Activated CD8-positive, alpha-beta T cell treated with anti-CD3 and anti-CD28 coated beads for 36 hours (primary cell): ENCODE measurements around the gene TRUB2. TPM values are rescaled to one million over a fixed set of nuclear protein-coding genes. Genes with fewer than 3 reads are reported as not detected.

Source experiments
- ATAC-seq: fragments of 200-7000 bp; cut with Tn5 transposase; one replicate; pipeline ENCODE4 v1.10.0; 2021; ENCODE audit warnings: mild to moderate bottlenecking, moderate library complexity
- CTCF ChIA-PET: fragments of 350-600 bp; sonication (Branson Sonifier 250); formaldehyde crosslinking; loops from one replicate; lab custom pipeline; 2021; ENCODE audit warnings: antibody characterized with exemption; lab: Charles Lee
- POLR2A ChIA-PET: fragments of 350-600 bp; sonication (Branson Sonifier 250); formaldehyde crosslinking; loops from one replicate; lab custom pipeline; 2021; ENCODE audit warnings: antibody characterized with exemption; lab: Charles Lee
- DNase-seq: peaks from one replicate; pipeline ENCODE4 v3.0.0-alpha.2; 2020
- H3K27ac Mint-ChIP-seq: one replicate; pipeline ENCODE4 v1.8.0; 2021; ENCODE audit warnings: mild to moderate bottlenecking, mixed read lengths
- H3K27me3 Mint-ChIP-seq: one replicate; pipeline ENCODE4 v1.8.0; 2021; ENCODE audit warnings: mixed read lengths
- H3K36me3 Mint-ChIP-seq: one replicate; pipeline ENCODE4 v1.8.0; 2021; ENCODE audit warnings: low read depth, mixed read lengths
- H3K4me1 Mint-ChIP-seq: one replicate; pipeline ENCODE4 v1.8.0; 2021; ENCODE audit warnings: low read depth, mixed read lengths
- H3K4me3 Mint-ChIP-seq: one replicate; pipeline ENCODE4 v1.8.0; 2021; ENCODE audit warnings: mild to moderate bottlenecking, moderate library complexity, mixed read lengths
- H3K9me3 Mint-ChIP-seq: one replicate; pipeline ENCODE4 v1.8.0; 2021; ENCODE audit warnings: mixed read lengths
- intact Hi-C: fragments of 100-400 bp; cut with micrococcal nuclease; formaldehyde crosslinking; loops from one replicate; pipeline ENCODE4 v1.10.0; 2022
- total RNA-seq, 2 experiments: library from RNA; stranded (reverse); gene quantifications; one replicate each; pipeline ENCODE4 v1.2.3, GENCODE V29; 2021
- TF ChIP-seq, protein P1 (sequence below): fragments of 200-600 bp; IDR thresholded peaks from one replicate; pipeline ENCODE4 v1.8.0; 2022; ENCODE audit warnings: antibody characterized with exemption, mild to moderate bottlenecking

The TRUB2 gene
- total RNA-seq, 2 experiments from 2014 or later, result 29.7 to 30.1 TPM

DNA sequence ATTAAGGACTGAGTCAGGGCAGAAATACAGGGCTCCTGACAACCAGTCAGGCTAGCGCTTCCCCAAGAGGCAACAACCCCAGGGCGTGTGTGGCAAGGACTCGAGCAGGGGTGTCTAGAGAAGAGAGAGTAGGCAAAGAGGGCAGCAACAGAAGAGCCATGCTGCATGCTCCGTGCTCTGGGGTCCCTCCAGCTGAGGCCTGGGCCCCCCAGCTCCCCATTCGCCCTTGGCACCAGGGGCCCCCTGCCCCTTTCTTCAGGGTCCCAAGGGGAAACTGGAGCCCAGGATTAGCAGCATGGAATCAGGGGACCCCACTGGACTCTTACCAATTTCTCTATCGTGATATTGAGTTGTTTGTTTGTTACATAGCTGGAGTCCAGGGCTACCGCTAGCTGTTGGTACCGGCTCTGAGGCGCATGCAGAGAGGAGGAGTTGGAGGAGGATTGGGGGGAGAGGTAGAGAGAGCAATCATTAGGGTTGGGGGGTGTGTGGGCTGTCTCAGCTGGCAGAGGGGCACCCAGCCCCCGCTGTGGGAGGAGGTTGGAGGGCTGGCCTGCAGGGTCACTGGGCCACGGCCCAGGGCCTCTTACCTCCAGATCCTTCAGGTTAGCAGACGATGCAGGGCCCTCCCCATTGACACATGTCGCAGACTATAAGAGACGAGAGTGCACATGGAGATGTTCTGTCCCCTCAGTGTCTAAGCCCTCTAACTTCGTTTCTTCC lies 55.2 kb downstream of the TRUB2 start:
- TF ChIP-seq, protein P1, sequence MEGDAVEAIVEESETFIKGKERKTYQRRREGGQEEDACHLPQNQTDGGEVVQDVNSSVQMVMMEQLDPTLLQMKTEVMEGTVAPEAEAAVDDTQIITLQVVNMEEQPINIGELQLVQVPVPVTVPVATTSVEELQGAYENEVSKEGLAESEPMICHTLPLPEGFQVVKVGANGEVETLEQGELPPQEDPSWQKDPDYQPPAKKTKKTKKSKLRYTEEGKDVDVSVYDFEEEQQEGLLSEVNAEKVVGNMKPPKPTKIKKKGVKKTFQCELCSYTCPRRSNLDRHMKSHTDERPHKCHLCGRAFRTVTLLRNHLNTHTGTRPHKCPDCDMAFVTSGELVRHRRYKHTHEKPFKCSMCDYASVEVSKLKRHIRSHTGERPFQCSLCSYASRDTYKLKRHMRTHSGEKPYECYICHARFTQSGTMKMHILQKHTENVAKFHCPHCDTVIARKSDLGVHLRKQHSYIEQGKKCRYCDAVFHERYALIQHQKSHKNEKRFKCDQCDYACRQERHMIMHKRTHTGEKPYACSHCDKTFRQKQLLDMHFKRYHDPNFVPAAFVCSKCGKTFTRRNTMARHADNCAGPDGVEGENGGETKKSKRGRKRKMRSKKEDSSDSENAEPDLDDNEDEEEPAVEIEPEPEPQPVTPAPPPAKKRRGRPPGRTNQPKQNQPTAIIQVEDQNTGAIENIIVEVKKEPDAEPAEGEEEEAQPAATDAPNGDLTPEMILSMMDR, result no peak
- no peaks in the 10 kb centered on the region for H3K9me3 Mint-ChIP-seq
- ChIA-PET CTCF (interaction anchor here (1.0 to 5.6 kb wide), 2 partner anchors 12 to 17 kb away, joined by 3 to 19 read pairs; no protein-coding TSS in a partner anchor), POLR2A (interaction anchor here (0.6 kb wide), 1 partner anchor 138 kb away, joined by 3 read pairs; no protein-coding TSS in a partner anchor)
- peaks cover 9% of the 10 kb centered on the region for H3K36me3 Mint-ChIP-seq
- ATAC-seq, result no peak
- no peak overlapping the region for H3K4me3 Mint-ChIP-seq
- H3K4me1 Mint-ChIP-seq, result no peaks in the 10 kb centered on the region
- no peak for DNase-seq
- no peak overlapping the region for H3K27ac Mint-ChIP-seq
- intact Hi-C loops, result no loop called here
- no peaks in the 10 kb centered on the region for H3K27me3 Mint-ChIP-seq

DNA sequence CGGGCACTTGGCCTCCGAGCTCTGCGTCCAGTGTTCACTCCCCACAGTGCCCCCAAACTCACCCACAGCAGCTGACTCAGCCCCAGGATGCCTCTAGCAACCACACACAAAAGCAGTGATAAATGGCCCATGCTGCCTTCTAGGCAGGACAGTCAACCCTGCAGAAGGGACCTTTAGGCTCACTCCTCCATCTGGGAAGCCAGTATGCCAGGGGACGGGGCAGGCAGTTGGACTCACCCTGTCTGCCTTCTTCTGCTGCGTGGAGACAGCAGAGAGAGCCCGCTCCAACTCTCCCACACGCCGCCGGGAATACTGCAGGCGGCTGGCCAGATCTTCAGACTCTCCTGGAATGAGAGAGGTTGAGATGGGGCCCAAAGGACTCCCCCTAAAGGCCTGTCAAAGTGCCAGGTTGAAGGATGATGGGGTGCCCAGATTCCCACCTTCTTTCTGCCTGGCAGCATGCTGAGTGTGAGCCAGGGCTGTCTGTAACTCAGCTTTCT lies 56.8 kb downstream of the TRUB2 start:
- intact Hi-C loops, result no loop called here
- no peaks in the 10 kb centered on the region for H3K27me3 Mint-ChIP-seq
- H3K36me3 Mint-ChIP-seq, result peaks cover 18% of the 10 kb centered on the region
- no peak overlapping the region for H3K4me3 Mint-ChIP-seq
- POLR2A ChIA-PET, result interaction anchor here (0.5 kb wide), 1 partner anchor 17 kb away, joined by 3 read pairs; no protein-coding TSS in a partner anchor
- CTCF ChIA-PET, result interaction anchor here (1.2 to 5.6 kb wide), 2 partner anchors 11 kb away, joined by 3 to 19 read pairs; no protein-coding TSS in a partner anchor
- ATAC-seq (no peak), DNase-seq (no peak)
- TF ChIP-seq, protein P1, result no peak
- H3K27ac Mint-ChIP-seq, result no peak overlapping the region
- H3K4me1 Mint-ChIP-seq, result no peaks in the 10 kb centered on the region
- no peaks in the 10 kb centered on the region for H3K9me3 Mint-ChIP-seq

GRCh38 chr9:128262687-128263086 lies 59.6 kb downstream of the TRUB2 start:
- H3K9me3 Mint-ChIP-seq, result no peaks in the 10 kb centered on the region
- ChIA-PET CTCF (interaction anchor here (1.3 to 1.7 kb wide), 4 partner anchors 9 to 176 kb away, joined by 3 to 4 read pairs (median 4); no protein-coding TSS in a partner anchor), POLR2A (no interaction called here)
- no peaks in the 10 kb centered on the region for H3K27me3 Mint-ChIP-seq
- intact Hi-C loops, result no loop called here
- no peak for DNase-seq
- TF ChIP-seq, protein P1, result no peak
- H3K4me1 Mint-ChIP-seq, result no peaks in the 10 kb centered on the region
- H3K27ac Mint-ChIP-seq, result no peak overlapping the region
- peaks cover 18% of the 10 kb centered on the region for H3K36me3 Mint-ChIP-seq
- no peak overlapping the region for H3K4me3 Mint-ChIP-seq
- ATAC-seq, result no peak

DNA sequence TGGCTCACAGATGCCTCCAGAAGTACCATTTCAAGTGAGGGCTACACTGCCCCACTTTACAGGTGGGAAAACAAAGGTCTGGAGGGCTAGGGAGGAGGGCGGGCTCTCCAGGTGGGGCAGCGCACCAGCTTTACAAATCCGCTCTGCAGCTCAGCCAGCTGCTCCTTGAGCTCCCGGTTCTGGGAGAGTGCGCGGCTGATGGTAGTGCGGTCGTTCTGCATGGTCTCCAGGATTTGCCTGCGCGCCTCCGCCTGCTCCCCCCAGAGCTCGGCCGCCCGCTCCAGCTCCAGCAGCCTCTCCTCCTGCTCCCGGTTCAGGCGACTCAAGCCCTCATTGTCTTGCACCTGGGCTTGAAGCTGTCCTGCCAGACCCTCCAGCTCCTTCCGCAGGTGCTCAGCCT lies 61.9 kb downstream of the TRUB2 start:
- intact Hi-C loops, result no loop called here
- no peak for DNase-seq
- H3K27ac Mint-ChIP-seq, result no peak overlapping the region
- no peak for ATAC-seq
- H3K4me3 Mint-ChIP-seq, result no peak overlapping the region
- no peaks in the 10 kb centered on the region for H3K9me3 Mint-ChIP-seq
- no peaks in the 10 kb centered on the region for H3K27me3 Mint-ChIP-seq
- TF ChIP-seq, protein P1, result no peak
- peaks cover 21% of the 10 kb centered on the region for H3K36me3 Mint-ChIP-seq
- ChIA-PET CTCF (no interaction called here), POLR2A (no interaction called here)
- H3K4me1 Mint-ChIP-seq, result no peaks in the 10 kb centered on the region

DNA sequence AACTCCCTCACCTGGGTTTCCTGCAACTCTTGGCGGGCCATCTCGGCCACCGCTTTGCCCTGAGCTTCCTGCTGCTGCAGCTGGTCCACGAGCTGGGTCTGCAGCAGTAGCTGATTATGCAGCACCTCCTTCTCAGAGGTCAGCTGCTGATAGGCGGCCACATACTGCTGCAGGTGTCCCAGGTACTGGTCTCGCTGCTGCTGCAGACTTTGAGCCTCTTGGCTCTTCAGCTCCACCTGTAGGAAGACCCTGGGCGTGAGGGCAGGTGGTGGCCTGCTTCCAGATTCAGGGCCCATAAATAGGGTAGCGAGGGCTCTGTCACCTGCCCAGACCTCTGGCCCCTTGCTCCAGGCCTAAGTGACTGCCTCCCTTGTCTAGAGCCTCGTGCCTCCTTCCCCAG lies 63.1 kb downstream of the TRUB2 start:
- Mint-ChIP-seq H3K27ac (no peak overlapping the region), H3K4me3 (no peak overlapping the region), H3K9me3 (no peaks in the 10 kb centered on the region), H3K36me3 (peaks cover 18% of the 10 kb centered on the region), H3K27me3 (no peaks in the 10 kb centered on the region), H3K4me1 (no peaks in the 10 kb centered on the region)
- ATAC-seq (no peak), DNase-seq (no peak)
- intact Hi-C loops, result no loop called here
- CTCF ChIA-PET, result no interaction called here
- TF ChIP-seq, protein P1, result no peak
- POLR2A ChIA-PET, result interaction anchor here (0.7 kb wide), 1 partner anchor 755 kb away, joined by 3 read pairs; no protein-coding TSS in a partner anchor
